ENCODE measurements around the gene IGFALS. TPM values are rescaled to one million over a fixed set of nuclear protein-coding genes. Genes with fewer than 3 reads are reported as not detected.

The IGFALS gene
- total and polyA plus RNA-seq, 7 donors, result 0.12 to 0.38 (median 0.18) TPM; not detected in 3

DNA sequence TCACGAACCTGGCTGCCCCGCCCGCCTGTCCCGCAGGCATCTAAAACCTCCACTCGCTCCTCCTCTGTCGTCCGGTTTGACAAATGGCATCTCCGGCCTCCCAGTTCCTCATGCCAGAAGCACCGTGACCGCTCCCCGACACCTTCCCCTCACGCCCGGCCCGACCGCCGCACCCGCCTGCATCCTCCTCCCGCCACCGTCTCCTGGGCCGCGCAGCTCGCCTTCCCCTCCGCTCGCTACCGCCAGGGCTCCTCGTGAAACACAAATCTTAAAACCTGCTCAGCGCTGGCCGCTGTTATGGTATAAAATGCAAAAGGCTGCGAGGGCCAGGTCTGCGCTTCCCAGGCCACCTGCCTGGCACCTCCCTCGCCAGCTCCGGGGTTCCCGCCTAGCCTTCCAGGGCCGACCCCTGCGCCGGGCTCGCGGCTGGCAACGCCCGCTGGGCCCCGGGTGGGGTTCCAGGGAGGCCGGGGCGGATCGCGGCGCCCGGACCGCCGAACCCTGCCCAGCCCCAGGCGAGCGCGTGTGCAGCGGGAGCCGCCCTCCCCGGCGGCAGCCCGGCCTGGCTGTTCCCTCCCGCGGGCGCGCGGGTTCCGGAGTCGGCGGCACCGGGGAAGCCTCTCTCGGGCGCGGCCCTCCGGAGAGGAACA is 11.6 kb downstream of the IGFALS start:
- peak overlapping the region; percentile 92 for H3K27ac ChIP-seq
- WGBS, 3 donors, result 0 to 1% (median 0%) methylated on average over 44 to 70 of the region's 70 CpGs
- H3K9me3 ChIP-seq, result no peaks in the 10 kb centered on the region
- DNase-seq (peak; percentile 26 to 66), ATAC-seq (peak in 1 of 4 donors; percentile 23)
- peaks cover 0 to 52% of the 10 kb centered on the region in 2 donors for H3K36me3 ChIP-seq (ENCODE audit: insufficient read depth in 1 of 2, low read depth in 1 of 2)
- intact Hi-C loops (cut with DNase I), result no loop called here
- no peak for TF ChIP-seq CTCF (IDR thresholded peaks at IDR 0.05)
- H3K27me3 ChIP-seq (ENCODE audit: insufficient read depth in 3 of 3, low read length in 2 of 3), result no peaks in the 10 kb centered on the region
- H3K4me1 ChIP-seq, result peaks cover 34% of the 10 kb centered on the region
- H3K4me3 ChIP-seq, result peak overlapping the region; percentile 86

- Histone ChIP-seq H3K36me3 (ENCODE audit: insufficient read depth in 1 of 2, low read depth in 1 of 2) (peaks cover 0 to 54% of the 10 kb centered on the region in 2 donors), H3K4me3 (peak overlapping the region; percentile 86), H3K4me1 (peaks cover 34% of the 10 kb centered on the region), H3K27me3 (ENCODE audit: insufficient read depth in 3 of 3, low read length in 2 of 3) (no peaks in the 10 kb centered on the region), H3K9me3 (no peaks in the 10 kb centered on the region), H3K27ac (peak overlapping the region; percentile 92)
- DNase-seq (peak; percentile 18 to 66), ATAC-seq (no peak)
- no peak for TF ChIP-seq CTCF (IDR thresholded peaks at IDR 0.05)
- WGBS, 3 donors, result 57 to 63% (median 62%) methylated on average over 20 of the region's 20 CpGs
- intact Hi-C loops (cut with DNase I), result no loop called here
Observed at GRCh38 chr16:1781254-1781653, 12.3 kb downstream of the IGFALS start.

DNA sequence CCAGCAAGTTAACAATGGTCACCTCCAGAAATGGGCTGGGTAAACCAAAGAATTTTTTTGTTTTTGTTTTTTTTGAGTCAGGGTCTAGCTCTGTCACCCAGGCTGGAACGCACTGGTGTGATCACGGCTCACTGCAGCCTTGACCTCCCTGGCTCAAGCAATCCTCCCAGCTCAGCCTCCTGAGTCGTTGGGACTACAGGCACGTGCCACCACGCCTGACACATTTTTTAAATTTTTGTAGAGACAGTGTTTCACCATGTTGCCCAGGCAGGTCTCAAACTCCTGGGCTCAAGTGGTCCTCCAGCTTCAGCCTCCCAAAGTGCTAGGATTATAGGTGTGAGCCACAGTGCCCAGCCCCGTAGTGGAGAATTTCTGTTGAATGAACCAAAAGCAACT is 12.8 kb downstream of the IGFALS start:
- H3K27ac ChIP-seq, result peak overlapping the region; percentile 92
- DNase-seq, result peak in 1 of 2 donors; percentile 13
- ATAC-seq, result no peak
- intact Hi-C loops (cut with DNase I), result no loop called here
- WGBS, 3 donors, result 57 to 79% (median 66%) methylated on average over 6 of the region's 6 CpGs
- peaks cover 34% of the 10 kb centered on the region for H3K4me1 ChIP-seq
- peak overlapping the region; percentile 86 for H3K4me3 ChIP-seq
- peaks cover 0 to 54% of the 10 kb centered on the region in 2 donors for H3K36me3 ChIP-seq (ENCODE audit: insufficient read depth in 1 of 2, low read depth in 1 of 2)
- H3K27me3 ChIP-seq (ENCODE audit: insufficient read depth in 3 of 3, low read length in 2 of 3), result no peaks in the 10 kb centered on the region
- no peak for TF ChIP-seq CTCF (IDR thresholded peaks at IDR 0.05)
- H3K9me3 ChIP-seq, result no peaks in the 10 kb centered on the region

GRCh38 chr16:1779741-1780676 is 13.5 kb downstream of the IGFALS start:
- intact Hi-C loops (cut with DNase I), result loop anchor here in 1 of 2 donors (10.0 kb wide), 1 partner anchor 165 kb away; the partner anchor contains the start of gene MSRB1
- peaks cover 0 to 60% of the 10 kb centered on the region in 2 donors for H3K36me3 ChIP-seq (ENCODE audit: insufficient read depth in 1 of 2, low read depth in 1 of 2)
- no peak for TF ChIP-seq CTCF (IDR thresholded peaks at IDR 0.05)

More at GRCh38 chr16:1779741-1780676, 13.5 kb downstream of the IGFALS start:
- Histone ChIP-seq H3K27ac (peak overlapping the region; percentile 92), H3K4me3 (no peak overlapping the region), H3K27me3 (ENCODE audit: insufficient read depth in 3 of 3, low read length in 2 of 3) (no peaks in the 10 kb centered on the region), H3K9me3 (no peaks in the 10 kb centered on the region), H3K4me1 (peaks cover 30% of the 10 kb centered on the region)
- ATAC-seq (no peak), DNase-seq (peak; percentile 42 to 63)
- WGBS, 3 donors, result 68 to 82% (median 70%) methylated on average over 26 to 27 of the region's 27 CpGs
